BJ (cell line): ENCODE data around the gene KCNG1. TPM values are rescaled to one million over a fixed set of nuclear protein-coding genes. Genes with fewer than 3 reads are reported as not detected.

Experiments used
- CTCF ChIA-PET: fragments of 350-600 bp; formaldehyde crosslinking; extraction: SDS; loops from one replicate; lab custom pipeline; 2021; ENCODE audit warnings: antibody characterized with exemption, inconsistent platforms; lab: Yijun Ruan, JAX
- POLR2A ChIA-PET: fragments of 300-600 bp; sonication (Branson Sonifier 250); formaldehyde crosslinking; extraction: SDS; loops from one replicate; lab custom pipeline; 2021; ENCODE audit warnings: antibody characterized with exemption; lab: Charles Lee
- DNase-seq: peaks from one replicate; pipeline ENCODE4 v3.0.0-alpha.2; 2011; ENCODE audit warnings: low read depth
- H3K27me3 ChIP-seq: 2 replicates; pipeline ENCODE4 v1.6.0; 2011; ENCODE audit warnings: low read length; ENCODE audit not compliant: control insufficient read depth, insufficient read depth
- H3K36me3 ChIP-seq: 2 replicates; pipeline ENCODE4 v1.5.1; 2011; ENCODE audit warnings: low read length; ENCODE audit not compliant: control insufficient read depth, insufficient read depth
- H3K4me3 ChIP-seq: 2 replicates; pipeline ENCODE4 v1.5.1; 2011; ENCODE audit warnings: low read depth, mild to moderate bottlenecking, control low read depth, low read length
- polyA plus RNA-seq: library from polyadenylated mRNA; depleted of rRNA; stranded (reverse); fragments of >200 nt; gene quantifications from 2 replicates; pipeline ENCODE4 v1.2.3, GENCODE V29; 2011
- TF ChIP-seq, protein P1 (sequence below): IDR thresholded peaks from 2 replicates; pipeline ENCODE4 v1.5.1; 2011; ENCODE audit warnings: low read depth, mild to moderate bottlenecking, control low read depth, inconsistent platforms, low read length, moderate library complexity; ENCODE audit not compliant: insufficient read depth

The KCNG1 gene
- polyA plus RNA-seq, 1 experiment, result 18.2 TPM

DNA sequence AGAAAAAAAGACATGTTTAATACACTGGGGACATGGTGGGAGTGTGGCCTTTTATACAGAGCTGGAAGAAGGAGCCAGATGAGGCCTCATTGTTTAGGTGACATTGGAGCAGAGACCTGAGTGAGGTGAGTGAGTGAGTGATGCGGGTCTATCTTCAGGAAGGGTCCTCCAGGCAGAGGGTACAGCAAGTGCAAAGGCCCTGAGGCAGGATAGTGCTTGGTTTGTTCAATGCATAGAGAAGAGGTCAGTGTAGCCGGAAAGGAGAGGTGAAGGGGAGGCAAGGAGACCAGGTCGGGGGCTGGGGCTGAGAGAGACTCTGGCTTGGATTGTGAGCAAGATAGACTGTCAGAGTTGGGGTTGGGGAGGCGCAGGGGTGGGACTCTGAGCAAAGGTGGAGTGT lies 23.6 kb downstream of the KCNG1 start:
- ChIA-PET POLR2A (no interaction called here), CTCF (interaction anchor here (3.4 to 5.0 kb wide), 2 partner anchors 16 to 307 kb away, joined by 14 to 23 read pairs; no protein-coding TSS in a partner anchor)
- no peak overlapping the region for H3K4me3 ChIP-seq
- no peaks in the 10 kb centered on the region; the same call in 1 of the 2 replicates for H3K27me3 ChIP-seq
- TF ChIP-seq, protein P1, sequence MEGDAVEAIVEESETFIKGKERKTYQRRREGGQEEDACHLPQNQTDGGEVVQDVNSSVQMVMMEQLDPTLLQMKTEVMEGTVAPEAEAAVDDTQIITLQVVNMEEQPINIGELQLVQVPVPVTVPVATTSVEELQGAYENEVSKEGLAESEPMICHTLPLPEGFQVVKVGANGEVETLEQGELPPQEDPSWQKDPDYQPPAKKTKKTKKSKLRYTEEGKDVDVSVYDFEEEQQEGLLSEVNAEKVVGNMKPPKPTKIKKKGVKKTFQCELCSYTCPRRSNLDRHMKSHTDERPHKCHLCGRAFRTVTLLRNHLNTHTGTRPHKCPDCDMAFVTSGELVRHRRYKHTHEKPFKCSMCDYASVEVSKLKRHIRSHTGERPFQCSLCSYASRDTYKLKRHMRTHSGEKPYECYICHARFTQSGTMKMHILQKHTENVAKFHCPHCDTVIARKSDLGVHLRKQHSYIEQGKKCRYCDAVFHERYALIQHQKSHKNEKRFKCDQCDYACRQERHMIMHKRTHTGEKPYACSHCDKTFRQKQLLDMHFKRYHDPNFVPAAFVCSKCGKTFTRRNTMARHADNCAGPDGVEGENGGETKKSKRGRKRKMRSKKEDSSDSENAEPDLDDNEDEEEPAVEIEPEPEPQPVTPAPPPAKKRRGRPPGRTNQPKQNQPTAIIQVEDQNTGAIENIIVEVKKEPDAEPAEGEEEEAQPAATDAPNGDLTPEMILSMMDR, result no peak
- H3K36me3 ChIP-seq, result peaks cover 1% of the 10 kb centered on the region; the same call in 1 of the 2 replicates
- DNase-seq, result no peak

DNA sequence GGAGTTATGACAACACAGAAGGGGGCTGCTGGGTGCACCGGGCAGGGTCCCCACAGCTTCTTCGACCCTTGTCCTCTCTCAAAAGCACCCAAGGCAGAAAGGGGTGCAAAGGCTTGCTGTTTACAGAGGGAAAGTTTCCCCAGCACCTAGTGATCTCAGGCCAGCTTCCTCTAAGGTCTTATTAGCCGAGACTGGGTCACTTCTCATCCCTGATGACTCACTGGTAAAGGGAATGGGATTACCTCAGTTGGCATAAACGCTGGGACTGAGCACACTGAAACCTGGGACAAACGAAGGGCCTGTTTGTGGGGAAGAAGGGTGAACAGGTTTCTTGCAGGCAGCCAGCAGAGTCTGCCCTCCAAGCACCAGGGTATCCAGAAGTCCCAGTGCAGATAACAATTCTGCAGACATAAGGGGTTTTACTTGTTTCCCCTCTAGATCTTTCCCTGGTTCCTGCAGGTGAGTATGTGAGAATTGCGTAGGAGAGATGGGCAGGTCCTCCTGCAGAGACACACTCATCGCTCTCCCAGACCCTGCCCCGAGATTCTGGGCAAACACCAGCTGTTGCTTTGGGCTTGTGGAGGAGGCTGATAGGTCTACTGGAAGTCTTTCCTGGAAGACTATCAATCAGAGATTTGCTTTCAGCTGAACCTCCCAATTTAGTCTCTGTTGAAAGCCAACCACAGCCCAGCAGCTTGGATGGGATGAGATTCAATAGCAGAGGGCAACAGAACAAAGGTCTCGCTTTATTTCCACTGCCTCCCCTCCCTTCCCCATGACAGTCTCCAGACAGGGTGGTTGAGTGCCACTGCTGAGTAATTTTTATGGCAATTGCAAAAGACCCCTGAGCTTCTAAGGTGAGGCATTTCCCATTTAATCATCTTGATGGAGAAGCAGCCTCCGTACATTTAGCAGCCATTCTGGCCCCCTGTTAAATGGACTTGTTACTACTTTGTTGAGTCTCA lies 25.7 kb downstream of the KCNG1 start:
- ChIA-PET CTCF (interaction anchor here (0.8 to 5.0 kb wide), 10 partner anchors 10 to 322 kb away, joined by 3 to 23 read pairs (median 5); partner anchors contain the start of gene BCAS4), POLR2A (no interaction called here)
- Histone ChIP-seq H3K4me3 (no peak overlapping the region), H3K36me3 (no peaks in the 10 kb centered on the region), H3K27me3 (no peaks in the 10 kb centered on the region; the same call in 1 of the 2 replicates)
- no peak for DNase-seq
- TF ChIP-seq, protein P1, result no peak

DNA sequence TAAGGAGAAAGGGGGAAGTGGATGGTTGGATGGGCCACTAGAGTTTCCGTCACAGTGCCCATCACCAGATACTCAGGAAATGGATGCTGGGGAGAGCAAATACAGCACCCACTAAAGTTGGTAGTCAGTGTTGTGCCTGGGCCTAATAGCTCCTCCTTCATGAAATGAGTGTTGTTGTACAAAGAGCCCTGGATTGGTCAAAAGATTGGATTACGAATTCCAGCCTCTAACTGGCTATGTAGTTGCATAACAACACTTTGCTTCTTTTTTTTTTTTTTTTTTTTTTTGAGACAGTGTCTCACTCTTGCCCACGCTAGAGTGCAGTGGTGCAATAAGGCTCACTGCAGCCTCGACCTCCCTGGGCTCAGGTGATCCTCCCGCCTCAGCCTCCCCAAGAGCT lies 27.4 kb downstream of the KCNG1 start:
- no peaks in the 10 kb centered on the region for H3K36me3 ChIP-seq
- no peak overlapping the region for H3K4me3 ChIP-seq
- no peak for DNase-seq
- no peaks in the 10 kb centered on the region; the same call in 1 of the 2 replicates for H3K27me3 ChIP-seq
- CTCF ChIA-PET, result interaction anchor here (0.9 to 5.0 kb wide), 4 partner anchors 15 to 600 kb away, joined by 3 to 23 read pairs (median 4); no protein-coding TSS in a partner anchor
- TF ChIP-seq, protein P1, result no peak
- POLR2A ChIA-PET, result interaction anchor here (0.5 to 0.7 kb wide), 2 partner anchors 549 to 1118 kb away, joined by 3 to 8 read pairs; no protein-coding TSS in a partner anchor

DNA sequence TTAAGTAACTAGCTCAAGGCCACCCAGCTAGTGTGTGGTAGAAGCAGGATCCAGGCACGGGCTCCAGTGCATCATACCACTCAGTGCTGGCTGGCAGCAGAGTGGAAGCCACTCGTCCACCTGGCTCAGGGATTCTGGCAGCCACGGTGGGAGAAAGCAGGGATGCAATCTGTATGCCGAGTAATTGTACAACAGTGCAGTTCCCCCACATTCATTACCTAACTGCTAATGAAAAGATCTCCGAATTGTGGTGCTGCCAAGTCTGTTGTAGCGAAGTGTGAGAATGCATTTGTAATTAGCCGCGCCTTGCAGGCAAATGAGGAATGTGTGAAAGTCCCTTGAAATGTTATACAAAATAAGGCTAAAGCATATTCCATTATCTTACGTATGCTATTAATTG lies 29.0 kb downstream of the KCNG1 start:
- Histone ChIP-seq H3K36me3 (no peaks in the 10 kb centered on the region), H3K27me3 (no peaks in the 10 kb centered on the region; the same call in 1 of the 2 replicates), H3K4me3 (no peak overlapping the region)
- DNase-seq, result no peak
- TF ChIP-seq, protein P1, result no peak
- ChIA-PET POLR2A (no interaction called here), CTCF (interaction anchor here (1.3 to 14.6 kb wide), 8 partner anchors 12 to 320 kb away, joined by 3 to 340 read pairs (median 8); partner anchors contain the start of genes DPM1 and MOCS3)
